GM19023 (cell line): Measurements from ENCODE around the gene SLC5A8.
"Not testable (repeated sequence)": the region's sequence is repeated elsewhere in the genome, so short reads cannot be mapped to it uniquely, and the experiment has no call there.

Experiments used
- ATAC-seq: cut with Tn5 transposase; IDR thresholded peaks from one replicate; pipeline ENCODE4 v1.9.1; 2021; ENCODE audit warnings: mild to moderate bottlenecking, moderate library complexity; ENCODE audit not compliant: unreplicated experiment

The SLC5A8 gene

GRCh38 chr12:101173197-101173749, 36.8 kb downstream of the SLC5A8 start:
- no peak for ATAC-seq

GRCh38 chr12:101172316-101172715, 37.7 kb downstream of the SLC5A8 start:
- no peak for ATAC-seq

GRCh38 chr12:101168001-101168400, 42.0 kb downstream of the SLC5A8 start:
- no peak for ATAC-seq

- no peak for ATAC-seq
Measured at GRCh38 chr12:101166866-101167265, 43.2 kb downstream of the SLC5A8 start.

GRCh38 chr12:101165319-101165718, 44.7 kb downstream of the SLC5A8 start:
- no peak for ATAC-seq

GRCh38 chr12:101145777-101146431, 64.1 kb downstream of the SLC5A8 start:
- not testable (repeated sequence) for ATAC-seq

- ATAC-seq: no peak
Measured at GRCh38 chr12:101127521-101128219, 82.4 kb downstream of the SLC5A8 start.

- ATAC-seq: no peak
Measured at GRCh38 chr12:101117842-101118241, 92.2 kb downstream of the SLC5A8 start.

GRCh38 chr12:101116911-101117310, 93.1 kb downstream of the SLC5A8 start:
- ATAC-seq: no peak

GRCh38 chr12:101115326-101115725, 94.7 kb downstream of the SLC5A8 start:
- no peak for ATAC-seq

- no peak for ATAC-seq
Measured at GRCh38 chr12:101111441-101111840, 98.6 kb downstream of the SLC5A8 start.

GRCh38 chr12:101110866-101111265, 99.2 kb downstream of the SLC5A8 start:
- no peak for ATAC-seq

GRCh38 chr12:101108130-101108529, 101.9 kb downstream of the SLC5A8 start:
- ATAC-seq: no peak

GRCh38 chr12:101107032-101107763, 102.8 kb downstream of the SLC5A8 start:
- ATAC-seq: no peak
